B cell (primary cell): ENCODE measurements around the gene SPCS3. TPM values are rescaled to one million over a fixed set of nuclear protein-coding genes. Genes with fewer than 3 reads are reported as not detected.

ENCODE experiments used
- ATAC-seq: fragments of 200-7000 bp; cut with Tn5 transposase; one replicate; pipeline ENCODE4 v1.10.0; 2021; ENCODE audit warnings: low read depth, mild to moderate bottlenecking, moderate number of reproducible peaks, moderate library complexity
- CTCF ChIA-PET: fragments of 350-600 bp; sonication (Branson Sonifier 250); formaldehyde crosslinking; loops from one replicate; lab custom pipeline; 2021; ENCODE audit warnings: antibody characterized with exemption, inconsistent platforms; lab: Charles Lee
- POLR2A ChIA-PET: fragments of 350-600 bp; sonication (Branson Sonifier 250); formaldehyde crosslinking; loops from one replicate; lab custom pipeline; 2021; ENCODE audit warnings: antibody characterized with exemption; lab: Charles Lee
- DNase-seq: peaks from one replicate; pipeline ENCODE4 v3.0.0; 2013
- H2AFZ ChIP-seq: 2 replicates; pipeline ENCODE4 v1.6.1; 2012; ENCODE audit warnings: mild to moderate bottlenecking, low read depth, low read length; ENCODE audit not compliant: insufficient read depth, poor library complexity, severe bottlenecking
- H3K27ac ChIP-seq, 2 donors: 1 replicate in 1 of 2; 2 replicates in 1 of 2; pipeline ENCODE4 v1.5.1; 2012 to 2013; ENCODE audit warnings: low read length in 2 of 2, mild to moderate bottlenecking in 2 of 2, moderate library complexity in 1 of 2
- H3K27me3 ChIP-seq, 4 experiments: fragments of 200-600 bp in 1 of 4; sonication (generic) in 1 of 4; replicated peaks in 1 of 4; 1 replicate in 2 of 4; 2 replicates in 2 of 4; pipeline versions ENCODE4 v1.6.1 to v1.7.0; 2013 to 2016; ENCODE audit warnings: low read length in 3 of 4, mild to moderate bottlenecking in 2 of 4, mixed read lengths in 1 of 4, moderate library complexity in 1 of 4; ENCODE audit not compliant: insufficient read depth in 4 of 4, control insufficient read depth in 3 of 4; ENCODE audit errors: control extremely low read depth in 1 of 4
- H3K36me3 ChIP-seq, 2 experiments: replicated peaks in 1 of 2; 1 replicate in 1 of 2; 2 replicates in 1 of 2; pipeline versions ENCODE4 v1.6.1 to v1.7.1; 2013; ENCODE audit warnings: low read length in 1 of 2; ENCODE audit not compliant: insufficient read depth in 2 of 2, control insufficient read depth in 1 of 2; ENCODE audit errors: control extremely low read depth in 1 of 2, extremely low read depth in 1 of 2
- H3K4me1 ChIP-seq, 2 donors: fragments of 200-600 bp in 1 of 2; sonication (generic) in 1 of 2; 1 replicate in 1 of 2; 2 replicates in 1 of 2; pipeline versions ENCODE4 v1.5.1 to v1.6.1; 2013 to 2017; ENCODE audit warnings: low read length in 2 of 2; ENCODE audit not compliant: control insufficient read depth in 2 of 2, insufficient read depth in 2 of 2
- H3K4me2 ChIP-seq: replicated peaks from 2 replicates; pipeline ENCODE3; 2012; ENCODE audit warnings: mild to moderate bottlenecking, low read depth, low read length; ENCODE audit not compliant: poor library complexity, severe bottlenecking
- H3K4me3 ChIP-seq, 5 experiments: fragments of 200-600 bp in 1 of 5; sonication (generic) in 1 of 5; 1 replicate in 3 of 5; 2 replicates in 2 of 5; pipeline versions ENCODE4 v1.5.1 to v1.7.0; 2011 to 2016; ENCODE audit warnings: low read length in 4 of 5, mild to moderate bottlenecking in 4 of 5, low read depth in 2 of 5, control low read depth in 1 of 5, moderate library complexity in 1 of 5; ENCODE audit not compliant: insufficient read depth in 1 of 5; ENCODE audit errors: control extremely low read depth in 1 of 5, extremely low read depth in 1 of 5
- H3K79me2 ChIP-seq: fragments of 200-600 bp; sonication (generic); one replicate; pipeline ENCODE4 v1.6.0; 2016; ENCODE audit warnings: low read length; ENCODE audit not compliant: control insufficient read depth, insufficient read depth
- H3K9ac ChIP-seq: fragments of 200-600 bp; sonication (generic); 2 replicates; pipeline ENCODE4 v1.6.1; 2017; ENCODE audit warnings: mild to moderate bottlenecking, low read length, moderate library complexity
- H3K9me3 ChIP-seq, 3 donors: one replicate each; pipeline versions ENCODE4 v1.6.1 to v1.7.1; 2013; ENCODE audit warnings: low read length in 2 of 3; ENCODE audit not compliant: control insufficient read depth in 2 of 3, insufficient read depth in 1 of 3; ENCODE audit errors: control extremely low read depth in 1 of 3
- H4K20me1 ChIP-seq: 2 replicates; pipeline ENCODE4 v1.6.0; 2012; ENCODE audit warnings: mild to moderate bottlenecking, low read length; ENCODE audit not compliant: insufficient read depth, control insufficient read depth, poor library complexity, severe bottlenecking
- H3K27ac Mint-ChIP-seq: one replicate; pipeline ENCODE4 v1.8.0; 2021; ENCODE audit warnings: mixed read lengths
- H3K27me3 Mint-ChIP-seq: one replicate; pipeline ENCODE4 v1.8.0; 2021; ENCODE audit warnings: mixed read lengths
- H3K4me1 Mint-ChIP-seq: one replicate; pipeline ENCODE4 v1.8.0; 2021; ENCODE audit warnings: mixed read lengths
- H3K4me3 Mint-ChIP-seq: one replicate; pipeline ENCODE4 v1.8.0; 2021; ENCODE audit warnings: mixed read lengths
- H3K9me3 Mint-ChIP-seq: one replicate; pipeline ENCODE4 v1.8.0; 2022; ENCODE audit warnings: mixed read lengths; ENCODE audit not compliant: insufficient read depth
- CTCF ChIP-seq: fragments of 200-600 bp; IDR thresholded peaks from one replicate; pipeline ENCODE4 v1.8.0; 2022; ENCODE audit warnings: antibody characterized with exemption, mild to moderate bottlenecking
- EZH2 ChIP-seq: IDR thresholded peaks from 2 replicates; pipeline ENCODE4 v1.6.1; 2012; ENCODE audit warnings: borderline replicate concordance, low read depth, mild to moderate bottlenecking, moderate library complexity, low read length; ENCODE audit not compliant: insufficient read depth, poor library complexity, severe bottlenecking
- WGBS: methylation state at CpG from one replicate; pipeline ENCODE4 v1.1.5; 2013; ENCODE audit warnings: missing lambda C conversion rate; ENCODE audit not compliant: insufficient coverage; 5-methylcytosine and 5-hydroxymethylcytosine counted together
- intact Hi-C: fragments of 100-400 bp; cut with micrococcal nuclease; formaldehyde crosslinking; loops from one replicate; pipeline ENCODE4 v1.10.0; 2022
- polyA plus RNA-seq: library from polyadenylated mRNA; depleted of rRNA; stranded (reverse); fragments of >200 nt; gene quantifications from 2 replicates; pipeline ENCODE4 v1.2.3, GENCODE V29; 2012
- total RNA-seq, 2 donors: library from RNA; stranded (reverse); fragments of 120-200 nt in 1 of 2; gene quantifications; 1 replicate in 1 of 2; 2 replicates in 1 of 2; pipeline versions ENCODE4 v1.2.3 to v1.2.4, GENCODE V29; 2013 to 2022

Gene SPCS3
- total and polyA plus RNA-seq, 2 donors (not counting 1 experiment from before 2014, with no cell fraction given) = 27.8 to 92.4 TPM

- H3K4me1 Mint-ChIP-seq = peaks cover 6% of the 10 kb centered on the region
- CTCF ChIA-PET = no interaction called here
- H3K9ac ChIP-seq = no peak overlapping the region
- H3K27ac ChIP-seq = no peak overlapping the region
- intact Hi-C loops = no loop called here
- 60% methylated on average over 1 of the region's 1 CpG for WGBS
- H3K27me3 ChIP-seq = no peaks in the 10 kb centered on the region
- no peaks in the 10 kb centered on the region for H4K20me1 ChIP-seq
- no peaks in the 10 kb centered on the region for H3K4me1 ChIP-seq
- peaks cover 8% of the 10 kb centered on the region for H3K27me3 Mint-ChIP-seq
- POLR2A ChIA-PET = no interaction called here
- no peak overlapping the region for H3K4me3 Mint-ChIP-seq
- H3K4me2 ChIP-seq = no peak overlapping the region
- no peak overlapping the region for H3K4me3 ChIP-seq
- peaks cover 2% of the 10 kb centered on the region for H3K9me3 Mint-ChIP-seq
- H2AFZ ChIP-seq = no peak overlapping the region
- TF ChIP-seq CTCF (no peak), EZH2 (no peak)
- no peaks in the 10 kb centered on the region for H3K36me3 ChIP-seq
- DNase-seq (no peak), ATAC-seq (no peak)
- peaks cover 0 to 6% (median 5%) of the 10 kb centered on the region in 3 donors for H3K9me3 ChIP-seq
- H3K27ac Mint-ChIP-seq = no peak overlapping the region
- no peaks in the 10 kb centered on the region for H3K79me2 ChIP-seq
Measured at GRCh38 chr4:176363072-176363471, 43.3 kb downstream of the SPCS3 start.

GRCh38 chr4:176367771-176368465 is 48.2 kb downstream of the SPCS3 start:
- peaks cover 0 to 5% (median 0%) of the 10 kb centered on the region in 4 experiments for H3K27me3 ChIP-seq
- peaks cover 0 to 15% (median 5%) of the 10 kb centered on the region in 3 donors for H3K9me3 ChIP-seq
- H3K36me3 ChIP-seq = no peaks in the 10 kb centered on the region
- CTCF ChIA-PET = interaction anchor here (0.6 kb wide), 1 partner anchor 9 kb away, joined by 4 read pairs; no protein-coding TSS in a partner anchor
- 91% methylated on average over 7 of the region's 8 CpGs for WGBS
- H3K9me3 Mint-ChIP-seq = peaks cover 2% of the 10 kb centered on the region
- no peaks in the 10 kb centered on the region for H3K4me1 ChIP-seq
- TF ChIP-seq EZH2 = no peak
- no peak for TF ChIP-seq CTCF
- no peak overlapping the region for H3K27ac Mint-ChIP-seq
- peaks cover 11% of the 10 kb centered on the region for H3K27me3 Mint-ChIP-seq
- POLR2A ChIA-PET = no interaction called here
- intact Hi-C loops = no loop called here
- no peak overlapping the region for H3K4me3 ChIP-seq
- H3K4me2 ChIP-seq = no peak overlapping the region
- H4K20me1 ChIP-seq = no peaks in the 10 kb centered on the region
- H3K4me3 Mint-ChIP-seq = no peak overlapping the region
- H3K79me2 ChIP-seq = no peaks in the 10 kb centered on the region
- H3K4me1 Mint-ChIP-seq = peaks cover 6% of the 10 kb centered on the region
- H3K27ac ChIP-seq = no peak overlapping the region
- DNase-seq (no peak), ATAC-seq (no peak)
- H2AFZ ChIP-seq = no peak overlapping the region
- H3K9ac ChIP-seq = no peak overlapping the region
